Measurements from ENCODE around the gene MRPS34.

MRPS34 gene

GRCh38 chr16:1781254-1781653, 8.3 kb upstream of the MRPS34 start:
- no peak for DNase-seq

GRCh38 chr16:1780677-1781072, 7.7 kb upstream of the MRPS34 start:
- DNase-seq: no peak

- DNase-seq: no peak
Measured at GRCh38 chr16:1779741-1780676, 7.1 kb upstream of the MRPS34 start.

GRCh38 chr16:1779234-1779701, 6.3 kb upstream of the MRPS34 start:
- no peak for DNase-seq

DNA sequence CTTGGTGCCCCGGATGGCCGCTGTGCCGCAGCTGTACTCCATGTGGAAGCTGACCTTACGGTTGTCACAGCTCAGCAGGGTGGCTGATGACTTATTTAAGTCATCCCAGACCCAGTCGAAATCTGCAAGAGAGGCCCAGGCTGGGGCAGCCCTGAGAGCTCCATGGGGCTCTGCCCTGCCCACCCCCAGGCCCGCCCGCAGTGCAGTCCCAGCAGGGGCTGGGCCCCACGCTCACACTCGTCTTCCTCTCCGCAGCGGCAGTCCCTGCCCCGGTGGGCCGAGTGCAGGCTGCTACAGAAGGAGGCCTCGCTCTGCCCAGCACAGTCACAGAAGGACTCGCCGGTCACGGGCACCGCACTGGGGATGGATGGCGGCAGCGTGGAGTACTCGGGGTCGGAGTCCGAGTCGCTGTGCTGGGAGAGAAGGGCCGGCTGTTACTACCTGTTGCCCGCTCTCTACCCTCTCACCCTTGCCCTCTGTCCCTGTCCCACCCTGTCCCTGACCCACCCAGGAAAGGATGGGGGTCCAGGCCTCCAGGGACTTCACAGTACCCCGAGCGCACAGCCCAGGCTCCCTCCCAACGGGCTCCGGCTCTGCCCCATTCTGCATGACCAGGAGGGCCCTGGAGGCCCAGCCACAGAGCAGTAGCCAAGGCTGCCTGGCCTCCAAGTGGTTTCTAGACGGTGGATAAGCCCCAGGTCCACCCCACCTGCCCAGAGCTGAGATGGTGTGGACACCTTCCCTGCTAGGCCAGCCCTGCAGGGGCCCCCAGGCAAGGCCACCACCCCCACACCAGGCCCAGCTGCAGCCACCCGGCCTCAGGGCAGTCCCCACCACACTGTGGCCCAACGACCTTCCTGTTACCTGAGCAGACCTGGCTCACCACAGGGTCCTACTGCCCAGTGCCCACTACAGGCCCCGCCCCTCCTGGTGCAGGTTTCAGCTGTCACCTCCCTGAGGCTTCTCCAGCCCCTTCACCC, 5.6 kb upstream of the MRPS34 start:
- no peak for DNase-seq

GRCh38 chr16:1777375-1778199, 4.7 kb upstream of the MRPS34 start:
- DNase-seq: no peak

GRCh38 chr16:1776991-1777374, 4.0 kb upstream of the MRPS34 start:
- no peak for DNase-seq

GRCh38 chr16:1776672-1776955, 3.7 kb upstream of the MRPS34 start:
- no peak for DNase-seq

DNA sequence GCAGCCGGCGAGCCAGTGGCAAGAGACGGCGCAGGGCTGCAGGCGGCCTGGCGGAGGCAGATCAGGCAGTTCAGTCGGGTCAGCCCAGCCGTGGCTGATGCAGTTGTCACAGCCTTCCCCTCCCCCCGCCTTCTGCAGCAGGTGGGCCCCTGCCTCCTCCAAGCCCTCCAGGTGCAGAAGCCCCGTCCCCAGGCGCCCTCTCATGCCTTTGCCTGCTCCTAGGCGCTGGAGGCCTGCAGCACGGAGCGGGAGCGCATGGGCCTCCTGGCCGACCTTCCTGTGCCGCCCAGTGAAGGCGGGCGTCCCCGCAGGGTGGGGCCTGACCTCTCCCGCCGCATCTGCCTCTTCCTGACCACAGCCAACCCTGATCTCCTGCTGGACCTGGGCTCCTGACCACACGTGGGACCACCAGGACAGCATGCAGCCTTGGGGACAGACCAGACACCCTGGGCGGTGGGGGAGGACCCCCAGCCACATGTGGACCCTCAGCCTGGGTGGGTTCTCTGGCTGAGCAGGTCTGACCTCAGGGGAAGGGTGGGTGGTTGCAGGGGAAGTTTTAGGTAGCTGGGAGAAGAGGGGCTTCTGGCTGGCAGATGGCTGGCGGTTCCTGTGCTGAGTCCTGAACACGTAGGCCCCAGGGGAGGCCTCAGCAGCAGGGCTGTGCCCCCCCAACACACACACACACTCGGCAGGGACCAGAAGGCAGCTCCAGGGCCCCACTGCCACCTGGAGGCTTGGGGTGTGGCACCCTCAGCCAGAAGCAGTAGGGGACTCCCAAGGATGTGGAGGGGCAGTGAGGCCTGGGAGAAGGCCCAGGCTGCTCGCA, 3.1 kb upstream of the MRPS34 start:
- DNase-seq: no peak

DNA sequence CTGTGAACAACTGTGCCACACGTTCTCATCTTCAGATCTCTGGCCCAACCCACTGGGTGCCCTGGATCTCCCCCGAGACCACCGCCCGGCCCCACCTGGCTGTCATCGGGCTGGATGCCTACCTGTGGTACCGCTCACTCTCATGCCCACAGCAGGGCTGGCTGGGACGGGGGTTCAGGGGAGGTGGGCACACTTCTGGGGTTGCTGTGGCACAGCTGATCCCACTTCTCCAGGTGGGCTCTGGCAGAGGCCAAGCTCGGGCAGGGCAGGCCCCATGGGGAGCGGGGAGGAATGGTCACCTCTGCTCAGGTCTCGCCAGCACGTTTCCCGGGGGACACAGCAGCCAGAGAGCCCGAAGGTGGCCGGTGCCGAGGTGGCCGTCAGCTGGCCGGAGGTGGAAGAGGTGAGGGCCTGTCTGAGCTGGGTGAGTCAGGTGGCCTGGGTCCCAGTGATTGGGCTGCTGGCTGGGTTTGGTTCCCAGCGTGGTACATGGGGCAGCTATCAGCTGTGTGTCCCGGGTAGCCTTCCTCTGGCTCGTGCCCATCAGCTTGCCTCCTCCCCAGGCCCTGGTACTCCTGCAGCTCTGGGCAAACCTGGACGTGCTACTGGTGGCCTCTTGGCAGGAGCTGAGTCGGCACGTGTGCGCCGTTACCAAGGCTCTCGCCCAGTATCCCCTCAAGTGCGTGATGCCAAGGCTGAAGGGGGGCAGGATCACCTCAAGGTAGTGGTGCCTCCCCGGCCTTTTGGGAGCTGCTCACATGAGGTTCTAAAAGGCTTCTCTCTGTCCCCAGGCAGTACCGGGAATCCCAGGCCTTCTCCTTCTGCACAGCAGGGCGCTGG, 2.3 kb upstream of the MRPS34 start:
- DNase-seq: no peak

DNA sequence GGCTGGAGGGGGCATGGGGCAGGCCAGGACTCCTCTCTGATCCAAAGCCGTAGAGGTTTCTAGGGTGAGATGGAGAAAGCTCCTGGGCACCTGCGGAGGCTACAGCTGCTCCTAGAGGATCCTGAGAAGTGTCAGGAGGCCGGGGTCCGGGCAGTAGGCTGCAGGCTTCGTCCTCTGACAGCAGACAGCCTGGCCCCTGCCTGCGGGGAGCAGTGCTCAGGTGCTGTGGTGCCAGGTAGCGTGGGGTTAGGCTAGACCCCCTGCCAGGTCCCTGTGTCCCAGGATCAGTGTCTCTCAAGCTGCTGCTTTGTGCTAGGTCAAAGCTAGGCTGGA, 1.5 kb upstream of the MRPS34 start:
- DNase-seq: no peak

DNA sequence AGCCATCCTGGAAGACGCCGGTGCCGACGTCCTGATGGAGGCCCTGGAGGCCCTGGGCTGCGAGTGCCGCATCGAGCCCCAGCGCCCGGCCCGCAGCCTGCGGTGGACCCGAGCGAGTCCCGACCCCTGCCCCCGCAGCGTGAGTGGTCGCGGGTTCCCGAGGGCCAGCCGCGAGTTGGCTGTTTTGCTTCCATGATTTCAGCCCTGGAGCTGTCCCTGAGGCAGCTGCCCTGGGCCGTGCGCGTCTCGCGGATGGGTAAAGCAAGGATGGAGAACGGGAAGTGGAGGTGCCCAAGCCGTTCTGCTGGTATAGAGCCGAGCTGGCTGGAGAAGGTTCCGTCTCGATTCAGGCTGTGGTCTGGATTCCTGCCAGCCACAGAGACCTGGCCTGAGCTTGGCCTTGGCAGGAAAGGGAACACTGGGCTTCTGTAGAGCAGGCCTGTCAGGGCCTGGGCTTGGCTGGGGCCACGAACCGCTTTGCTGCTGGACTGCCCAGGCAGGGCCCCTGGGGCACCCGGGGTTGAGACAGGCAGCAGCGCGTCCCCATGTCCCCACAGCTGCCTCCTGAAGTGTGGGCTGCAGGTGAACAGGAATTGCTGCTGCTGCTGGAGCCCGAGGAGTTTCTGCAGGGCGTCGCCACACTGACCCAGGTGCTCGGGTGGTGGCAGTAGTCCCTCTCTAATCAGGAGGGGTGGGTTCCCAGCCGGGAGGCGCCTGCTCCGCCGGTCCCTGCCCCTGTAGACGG, 941 bp upstream of the MRPS34 start:
- peak; percentile 8 for DNase-seq

DNA sequence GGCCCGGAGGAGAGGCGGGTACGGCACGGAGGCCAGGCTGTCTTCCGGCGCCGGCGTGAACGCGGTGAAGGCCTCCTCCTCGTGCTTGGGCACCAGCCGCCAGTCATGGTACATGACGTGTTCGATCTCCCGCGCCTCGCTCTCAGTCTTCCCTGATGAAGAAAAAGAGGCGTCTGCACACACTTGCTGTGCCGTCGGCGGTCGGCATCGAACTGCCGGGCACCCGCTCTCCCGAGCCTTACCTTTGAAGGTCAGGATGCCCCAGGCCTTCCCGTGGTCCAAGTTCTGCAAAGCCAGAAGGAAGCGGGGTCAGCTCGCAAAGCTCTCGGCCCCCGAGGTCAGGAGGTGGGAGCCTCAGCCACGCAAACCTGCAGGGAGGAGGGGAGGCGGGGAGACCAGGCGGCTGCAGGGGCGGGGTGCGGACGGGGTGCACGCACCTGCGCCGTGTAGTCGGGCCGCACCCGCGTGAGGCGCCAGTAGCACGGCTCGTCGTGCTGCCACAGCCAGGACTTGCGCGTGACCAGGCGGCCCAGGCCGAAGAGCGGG, 499 bp downstream of the MRPS34 start, which contains the start of gene EME2:
EME2 (plus strand) TSS at position 449 of the 546 bp plus-strand sequence. CDS start 418 bp downstream, outside the sequence.
- DNase-seq: no peak

DNA sequence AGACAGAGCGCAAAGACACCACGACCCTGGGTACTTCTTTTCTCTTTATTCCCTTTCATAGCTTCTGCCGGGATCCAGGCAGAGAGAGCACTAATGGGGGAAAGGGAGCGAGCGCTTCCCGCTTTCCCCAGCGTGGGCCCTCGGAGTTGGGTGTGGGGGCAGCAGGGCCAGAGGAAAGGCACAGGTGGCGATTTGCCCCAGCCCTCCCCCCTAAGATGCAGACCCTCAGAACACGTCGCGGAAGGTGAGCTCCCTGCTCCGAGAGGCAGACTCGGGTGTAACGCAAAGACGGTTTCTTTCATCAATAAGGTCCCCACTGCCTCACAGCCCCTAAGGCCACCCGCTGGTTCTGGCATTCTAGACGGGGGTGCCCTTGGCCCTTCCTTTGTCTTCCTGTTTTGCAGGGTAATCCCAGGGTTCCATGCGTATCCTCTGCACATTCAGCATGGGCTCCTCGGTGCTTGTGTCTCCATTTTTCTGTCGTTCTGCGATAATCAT, 1.0 kb downstream of the MRPS34 start:
- no peak for DNase-seq

DNA sequence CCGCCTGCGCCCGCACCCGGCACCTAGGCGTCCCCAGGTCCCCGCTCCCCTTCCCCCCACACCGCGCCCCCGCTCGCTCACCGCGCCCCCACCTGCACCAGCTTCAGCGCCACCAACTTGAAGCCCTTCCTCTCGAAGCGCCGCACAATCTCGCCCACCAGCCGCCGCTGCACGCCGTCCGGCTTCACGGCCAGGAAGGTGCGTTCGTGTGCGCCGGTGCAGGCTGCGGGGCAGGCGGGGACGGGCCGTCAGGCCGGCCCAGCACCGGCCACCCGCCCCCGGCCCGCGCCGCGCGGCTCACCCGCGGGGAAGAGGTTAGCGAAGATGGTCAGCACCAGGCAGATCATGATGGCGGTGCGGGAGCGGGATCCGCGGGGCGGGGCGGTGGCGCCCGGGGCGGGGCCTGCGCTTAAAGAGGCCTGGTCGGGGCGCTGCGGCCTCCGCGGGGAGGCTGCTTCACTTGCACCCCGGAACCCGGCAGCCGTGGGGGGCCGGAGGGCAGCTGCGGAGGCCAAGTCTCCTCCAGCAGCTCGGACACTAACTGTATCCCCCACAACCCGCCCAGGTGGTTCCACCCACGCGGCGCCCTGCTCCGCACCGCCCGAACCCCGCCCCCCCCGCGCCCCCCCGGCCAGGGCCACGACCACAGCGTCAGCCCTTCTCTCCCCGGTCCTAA, 1.6 kb downstream of the MRPS34 start, which contains the start of gene NME3:
NME3 (minus strand) TSS at position 356 of the 676 bp plus-strand sequence; CDS start at position 347, 9 bp downstream.
- DNase-seq: peak; percentile 22

DNA sequence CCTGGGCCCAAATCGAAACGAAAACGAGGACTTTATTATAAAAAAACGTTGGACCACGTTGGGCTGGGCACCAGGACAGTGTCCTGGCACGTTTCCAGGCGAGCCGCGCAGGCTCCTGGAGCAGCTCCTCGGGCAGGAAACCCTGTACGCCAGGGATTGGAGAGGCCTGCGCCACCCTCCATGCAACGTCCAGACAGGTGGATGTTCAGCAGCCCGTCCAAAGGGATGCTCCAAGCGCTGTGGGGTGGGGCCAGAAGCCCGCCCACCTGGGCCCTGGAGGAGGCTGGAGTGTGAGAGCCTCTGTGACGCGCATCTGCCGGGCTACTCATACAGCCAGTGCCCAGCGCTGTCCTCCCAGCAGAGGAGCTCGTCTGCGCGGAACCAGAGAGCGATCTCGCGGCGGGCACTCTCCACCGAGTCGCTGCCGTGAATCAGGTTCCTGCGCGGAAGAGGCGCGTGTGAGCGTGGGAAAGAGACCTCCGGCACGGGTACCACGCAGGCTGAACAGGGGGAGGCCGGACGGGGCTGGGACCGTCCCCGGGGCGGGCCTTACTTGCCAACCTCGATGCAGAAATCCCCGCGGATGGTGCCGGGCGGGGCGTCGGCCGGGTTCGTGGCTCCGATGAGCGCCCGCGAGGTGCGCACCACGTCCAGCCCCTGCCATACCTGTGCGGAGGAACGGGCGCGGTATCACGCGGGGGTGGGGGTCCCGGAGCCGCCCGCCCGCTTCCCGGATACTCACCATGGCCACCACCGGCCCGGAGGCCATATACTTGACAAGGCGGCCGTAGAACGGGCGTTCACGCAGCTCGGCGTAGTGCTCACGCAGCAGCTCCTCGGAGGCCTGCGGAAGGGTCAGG, 2.4 kb downstream of the MRPS34 start:
- DNase-seq: peak; percentile 69

GRCh38 chr16:1769402-1770300, 3.3 kb downstream of the MRPS34 start:
- no peak for DNase-seq

Data from DMS79 treated with DMSO at 0.1 percent for 48 hours (cell line).